Activated gamma-delta T cell treated with Interleukin-2 at 50 U/mL for 16 hours (primary cell): ENCODE data around the gene VCP.
A peak's percentile ranks its signal among the peaks of the same experiment; 100 is the strongest.

Source experiments
- DNase-seq: peaks from one replicate; pipeline ENCODE4 v3.0.0-alpha.2; 2020

The VCP gene

DNA sequence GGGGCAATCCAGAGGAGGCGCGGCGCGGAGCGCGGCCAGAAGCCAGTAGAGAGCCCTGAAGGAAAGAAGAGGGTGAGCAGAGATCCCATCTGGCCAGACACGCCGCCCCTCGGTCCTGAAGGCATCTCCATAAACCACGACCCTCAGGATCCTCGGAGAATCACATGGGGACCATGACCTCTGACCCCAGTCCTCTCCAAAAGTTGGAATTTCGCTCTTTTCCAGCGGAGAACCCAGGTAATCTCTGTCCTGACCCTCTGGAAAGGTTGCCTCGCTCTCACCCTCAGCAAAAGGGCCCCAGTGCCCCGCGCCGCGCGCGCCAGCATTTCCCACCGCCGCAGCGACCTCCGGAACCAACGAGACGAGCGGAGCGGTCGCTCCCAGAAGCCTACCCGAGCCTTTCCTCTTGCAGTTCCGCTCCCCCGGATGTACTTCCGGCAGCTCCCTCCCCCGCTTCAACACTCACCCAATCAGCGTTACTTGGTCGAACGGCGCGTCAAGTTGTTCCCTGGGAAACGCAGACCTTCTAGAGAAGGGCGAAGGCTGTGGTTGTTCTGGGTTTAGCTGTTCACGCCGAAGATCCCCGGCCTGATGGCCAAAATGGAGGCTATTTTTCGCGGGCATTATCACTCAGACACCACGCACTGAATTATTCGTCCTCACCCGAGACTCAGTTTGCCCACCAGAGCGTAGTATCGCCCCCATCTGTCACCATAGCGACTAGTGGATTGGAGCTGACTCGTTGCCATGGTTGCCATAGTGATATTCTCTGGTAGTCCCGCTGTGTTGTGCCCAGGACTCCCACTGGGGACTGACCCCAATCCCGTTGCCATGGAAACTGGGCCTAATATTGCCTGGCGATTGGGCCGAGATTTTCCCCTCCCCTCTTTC lies 30.6 kb upstream of the VCP start, which contains the start of gene STOML2:
Gene STOML2, minus strand, starts transcription at position 363 of the 891 bp plus-strand sequence. Its CDS starts 37 bp downstream, at position 326.
- DNase-seq: peak; percentile 92

DNA sequence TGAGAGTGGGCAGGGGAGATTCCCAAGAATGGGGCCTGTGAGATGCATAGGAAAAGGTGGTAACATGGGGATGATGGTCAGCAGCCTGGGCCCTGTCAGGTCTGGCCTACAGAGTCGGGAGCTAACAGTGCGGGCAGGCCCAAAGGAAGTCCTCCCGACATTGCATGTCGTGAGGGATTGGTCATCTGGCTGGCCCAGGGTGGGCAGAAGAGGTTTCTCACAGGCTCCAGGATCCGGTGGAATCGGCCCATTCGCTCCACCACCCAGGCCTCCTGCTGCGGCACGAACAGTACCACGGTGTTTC lies 30.0 kb upstream of the VCP start:
- no peak for DNase-seq

DNA sequence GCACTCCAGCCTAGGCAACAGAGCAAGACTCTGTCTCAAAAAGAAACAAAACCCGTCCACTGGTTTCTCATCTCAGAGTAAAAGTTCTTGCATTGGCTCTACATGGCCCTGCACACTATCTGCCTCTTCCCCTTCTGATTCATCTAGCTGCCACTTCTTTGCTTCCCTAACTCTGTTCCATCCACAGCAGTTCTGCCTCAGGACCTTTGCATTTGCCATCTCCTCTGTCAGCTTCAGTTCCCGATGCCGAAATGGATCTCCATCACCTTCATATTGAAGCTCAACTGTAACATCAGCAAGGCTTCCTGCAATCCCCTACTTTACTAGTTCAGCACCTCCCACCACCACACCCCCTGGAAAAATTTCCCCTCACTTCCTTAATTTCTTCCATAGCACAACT lies 25.1 kb upstream of the VCP start:
- no peak for DNase-seq

DNA sequence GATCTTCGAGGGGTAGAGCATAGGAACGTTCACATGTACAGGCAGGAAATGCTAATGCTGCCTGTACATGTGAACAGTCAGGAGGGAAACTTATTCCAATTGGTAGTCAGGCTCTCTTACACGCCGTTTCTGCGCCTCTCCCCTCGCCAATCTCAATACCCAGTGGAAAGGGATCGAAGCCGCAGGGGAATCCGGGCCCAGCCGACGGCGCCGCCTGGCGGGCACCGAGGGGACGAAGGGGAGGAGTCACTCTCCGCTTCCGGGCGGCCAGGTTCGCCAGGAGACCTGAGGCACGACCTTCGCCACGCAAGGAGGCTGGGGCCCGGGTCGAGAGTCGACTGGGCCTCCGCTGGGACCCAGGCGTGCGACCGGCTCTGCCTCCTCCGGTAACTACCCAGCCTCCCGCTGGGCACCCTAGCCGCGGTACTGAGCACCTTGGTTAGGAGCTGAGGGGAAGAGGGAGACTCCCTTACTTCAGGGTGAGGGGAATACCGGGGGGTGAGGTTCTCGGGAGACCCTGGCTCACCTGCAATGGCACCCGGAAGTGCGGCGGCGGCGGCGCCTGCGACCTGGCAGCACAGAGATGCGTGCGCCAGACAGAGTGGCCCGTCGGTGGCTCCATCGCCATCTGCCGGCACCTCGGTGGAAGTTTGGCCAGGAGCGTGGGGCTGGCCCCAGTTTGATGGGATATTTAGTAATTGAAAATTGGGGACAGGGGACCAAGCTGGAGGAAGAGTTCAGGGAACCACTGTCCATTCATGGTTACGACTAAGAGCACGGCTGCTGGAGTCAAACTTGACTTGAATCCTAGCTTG lies 23.8 kb upstream of the VCP start, which contains the start of gene PIGO:
Gene PIGO, minus strand, starts transcription at position 557 of the 815 bp plus-strand sequence. CDS start 1,026 bp downstream, outside the sequence.
- peak; percentile 87 for DNase-seq

DNA sequence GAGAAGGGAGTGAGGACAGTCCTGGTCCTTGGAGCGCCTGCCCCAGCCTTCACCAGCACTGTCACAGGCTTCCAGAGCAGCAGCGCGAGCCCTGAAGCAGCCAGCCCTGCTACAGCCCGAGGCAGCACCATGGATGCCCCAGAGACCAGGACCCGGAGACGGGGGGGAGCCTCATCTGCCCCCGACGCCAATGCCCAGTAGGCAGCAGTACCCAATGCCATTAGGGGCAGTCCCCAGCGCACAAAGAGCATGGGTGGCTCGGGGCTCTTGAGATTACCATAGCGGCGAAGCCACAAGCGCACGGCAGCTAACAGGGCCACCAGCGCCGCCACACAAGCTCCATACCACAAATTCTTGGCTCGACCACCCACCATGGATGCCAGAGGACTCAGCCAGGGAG lies 19.1 kb upstream of the VCP start:
- no peak for DNase-seq

DNA sequence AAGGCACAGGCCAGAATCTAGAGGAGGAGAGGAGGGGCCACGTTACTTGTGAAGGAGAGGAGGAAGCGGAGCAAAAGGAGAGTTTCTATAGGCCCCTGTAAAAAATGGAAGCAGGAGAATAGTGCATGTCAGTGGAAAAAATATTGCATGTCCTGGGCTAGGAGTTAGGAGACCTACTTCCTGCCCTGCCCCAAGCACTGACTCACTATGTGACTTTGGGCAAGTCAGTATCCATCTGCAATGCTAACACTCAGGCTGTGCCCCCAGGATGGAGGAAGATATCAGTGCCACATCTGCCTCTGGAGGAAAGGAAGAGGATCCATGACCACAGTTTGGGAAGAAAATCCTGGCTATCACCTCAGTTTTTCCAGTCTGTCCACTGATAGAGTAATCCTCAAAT lies 17.0 kb upstream of the VCP start:
- no peak for DNase-seq

DNA sequence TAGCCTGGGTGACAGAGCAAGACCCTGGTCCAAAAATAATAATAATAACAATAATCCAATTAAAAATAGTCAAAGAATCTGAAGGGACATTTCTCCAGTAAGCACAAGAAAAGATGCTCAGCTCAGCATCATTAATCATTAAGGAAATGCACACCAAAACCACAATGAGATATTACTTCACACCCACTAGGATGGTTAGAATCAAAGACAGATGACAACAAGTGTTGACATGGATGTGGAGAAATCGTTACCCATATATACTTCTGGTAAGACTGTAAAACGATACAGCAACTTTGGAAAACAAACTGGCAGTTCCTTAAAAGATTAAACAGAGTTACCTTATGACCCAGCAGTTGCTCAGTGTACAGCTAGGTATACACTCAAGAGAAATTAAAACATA lies 12.7 kb upstream of the VCP start:
- DNase-seq: no peak

DNA sequence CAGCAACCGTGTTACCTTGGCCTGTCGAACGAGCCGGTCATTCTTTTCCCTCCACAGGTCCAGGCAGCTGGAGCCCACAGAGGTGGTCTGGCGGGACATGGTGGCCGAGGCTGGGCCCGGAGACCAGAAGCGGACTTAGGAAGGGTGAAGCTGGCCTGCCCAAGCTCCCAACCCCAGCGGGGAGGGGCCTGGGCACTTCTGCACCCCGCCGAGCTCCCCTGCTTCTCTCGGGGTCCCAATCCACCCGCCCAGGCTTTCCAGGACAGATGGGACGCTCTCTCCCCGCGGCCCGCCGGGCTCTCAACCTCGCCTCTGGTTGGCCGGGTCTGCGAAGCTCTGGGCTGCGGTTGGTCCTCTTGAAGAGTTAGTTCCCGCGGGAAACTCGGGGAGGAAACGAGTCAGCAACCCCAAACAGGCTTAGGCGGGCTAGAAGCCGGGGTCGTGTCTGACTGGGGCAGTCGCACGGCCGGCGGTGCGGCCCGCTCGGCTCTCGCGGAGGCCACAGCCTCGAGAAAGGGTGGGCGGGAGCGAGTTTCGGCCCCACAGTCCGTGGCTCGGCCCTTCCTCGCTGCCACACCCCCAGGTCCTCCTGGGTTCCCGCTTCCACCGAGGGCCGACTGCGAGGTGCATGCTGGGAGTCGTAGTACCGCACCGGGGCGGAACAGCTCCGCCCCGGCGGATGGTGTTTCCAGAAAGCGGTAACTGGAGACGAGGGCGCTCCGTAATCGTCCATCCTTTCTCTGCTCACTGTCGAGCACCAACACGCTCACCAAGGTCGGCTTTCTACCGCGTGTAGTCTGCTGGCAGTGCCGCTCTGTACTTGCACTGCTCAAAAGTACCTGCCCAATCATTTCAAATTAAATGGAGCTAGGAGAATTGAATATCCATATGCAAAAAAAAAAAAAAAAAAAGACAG lies 7.3 kb upstream of the VCP start, which contains the start of gene FANCG:
Gene FANCG, minus strand, starts transcription at position 517 of the 916 bp plus-strand sequence. Its CDS starts 418 bp downstream, at position 99.
- peak; percentile 73 for DNase-seq

DNA sequence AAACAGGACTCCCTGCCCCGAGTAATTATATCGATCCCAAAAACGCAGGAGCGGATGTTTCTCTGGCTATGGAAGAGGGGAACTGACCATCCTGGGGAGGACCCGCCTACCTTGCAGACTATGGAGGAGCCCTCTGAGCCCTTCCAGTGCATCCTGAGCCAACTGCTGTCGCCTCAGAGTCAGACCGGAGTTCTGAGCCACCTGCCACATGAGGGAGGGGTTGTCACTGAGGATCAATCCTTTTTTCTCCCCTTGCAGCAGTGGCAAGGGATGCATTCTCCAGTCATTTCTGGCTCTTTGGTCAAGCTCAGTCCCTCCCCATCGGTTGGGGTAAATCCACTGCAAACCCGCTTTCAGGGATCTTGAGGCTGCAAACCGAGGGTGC lies 6.6 kb upstream of the VCP start:
- no peak for DNase-seq

DNA sequence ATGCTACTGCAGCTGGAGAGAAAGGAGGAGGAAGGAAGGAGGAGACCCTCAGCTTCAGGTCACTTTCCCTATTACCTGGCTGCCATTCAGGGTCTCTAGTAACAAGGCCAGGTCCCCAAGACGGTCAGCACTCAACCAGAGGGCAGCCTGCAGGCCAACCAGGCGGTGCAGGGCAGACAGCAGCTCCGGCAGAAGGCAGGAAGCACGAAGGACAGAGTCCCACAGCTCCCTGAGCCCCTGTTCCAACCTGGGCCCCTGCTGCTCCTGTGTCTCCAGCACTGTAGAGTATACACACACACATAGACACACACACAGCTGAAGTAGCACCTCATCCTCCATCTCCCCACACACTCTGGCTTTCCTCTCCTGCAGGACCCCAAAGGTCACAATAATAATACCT lies 5.6 kb upstream of the VCP start:
- DNase-seq: no peak

DNA sequence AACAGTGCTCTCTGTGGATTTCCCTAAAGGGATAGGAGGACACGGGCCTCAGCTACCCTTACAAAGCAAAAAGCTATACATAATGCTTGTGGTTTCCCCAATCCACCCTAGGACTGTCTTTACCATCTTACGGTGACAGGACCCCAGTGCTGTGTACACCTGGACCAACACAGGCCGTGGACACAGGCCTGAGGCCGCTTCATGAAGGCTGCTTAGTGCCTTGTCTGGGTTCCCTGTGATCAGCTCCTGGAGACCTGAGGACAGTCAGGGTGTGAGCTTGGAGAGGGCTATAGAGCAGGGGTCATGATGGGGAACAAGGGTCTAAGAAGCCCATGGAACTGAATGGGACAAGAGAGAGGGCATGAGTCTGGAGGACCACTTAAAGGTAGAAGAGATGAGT lies 4.4 kb upstream of the VCP start:
- DNase-seq: no peak

DNA sequence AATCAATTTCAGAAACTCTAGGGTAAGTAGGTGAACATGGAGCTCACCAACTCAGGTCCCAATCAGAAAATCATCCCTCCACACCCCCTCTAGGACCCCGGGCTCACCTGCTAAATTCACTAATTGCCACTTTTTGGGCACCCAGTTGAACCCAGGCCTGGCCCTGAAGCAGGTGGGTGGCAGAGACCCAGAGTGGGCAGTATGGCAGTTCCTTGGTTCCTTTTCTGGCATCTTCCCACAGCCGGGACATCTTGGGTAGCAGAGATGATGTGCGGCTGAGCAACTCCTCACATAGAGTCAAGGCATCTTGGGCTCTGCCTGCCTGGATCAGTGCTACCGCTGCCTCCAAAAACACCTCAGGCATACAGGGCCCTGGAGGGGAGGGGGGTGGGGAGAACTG lies 2.9 kb upstream of the VCP start:
- DNase-seq: no peak

DNA sequence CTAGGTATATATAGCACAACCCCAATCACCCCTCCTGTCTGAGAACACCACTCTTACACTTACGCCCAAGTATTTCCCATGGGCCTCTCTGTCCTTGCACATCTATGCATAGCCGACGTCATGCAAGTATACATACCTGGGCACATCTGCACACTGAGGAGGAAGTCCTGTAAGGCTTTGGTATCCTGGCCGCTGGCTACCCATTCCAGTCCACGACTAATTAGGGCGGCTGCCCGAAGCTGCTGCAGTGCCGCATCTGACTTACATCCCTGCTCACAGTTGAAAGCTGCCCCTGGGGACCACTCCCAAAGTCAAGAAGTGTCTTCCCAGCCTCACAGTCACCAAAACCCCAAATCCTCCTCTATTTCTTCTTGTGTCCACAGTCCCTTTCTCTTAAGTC lies 2.4 kb upstream of the VCP start:
- no peak for DNase-seq

DNA sequence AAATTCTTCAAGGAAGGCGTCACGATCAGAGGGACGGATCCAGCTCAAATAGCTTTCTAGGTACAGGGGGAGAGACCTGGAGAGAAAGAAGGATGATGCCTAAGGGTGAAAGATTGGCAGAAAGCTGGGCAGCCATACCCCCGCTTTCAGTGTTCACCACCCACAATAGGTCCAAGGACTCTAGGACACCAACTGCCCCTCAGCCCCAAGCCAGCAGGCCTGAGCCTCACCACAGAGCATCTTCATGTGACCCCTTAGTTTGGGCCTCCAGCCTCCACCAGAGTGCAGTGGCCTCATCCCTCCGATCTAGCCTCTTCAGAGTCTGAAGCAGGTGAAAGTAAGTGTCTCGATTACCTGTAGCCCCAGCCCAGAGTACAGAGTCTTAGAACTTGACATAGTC lies 1.7 kb upstream of the VCP start:
- DNase-seq: no peak

DNA sequence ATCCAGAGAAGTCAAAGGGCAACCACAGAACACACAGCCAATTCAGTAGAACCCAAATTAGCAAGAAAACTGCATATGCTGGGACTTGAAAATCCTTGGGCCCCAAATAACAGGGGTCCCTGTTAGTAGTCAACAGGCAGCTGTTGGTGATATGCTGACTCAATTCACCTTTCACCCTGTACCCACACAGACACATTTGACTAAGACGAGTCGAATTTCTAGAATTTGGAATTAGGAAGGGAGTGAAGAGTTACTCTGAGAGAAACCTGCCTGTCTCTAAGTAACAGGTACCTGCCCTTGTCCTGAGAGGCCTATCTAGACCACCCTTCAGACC lies 821 bp upstream of the VCP start:
- no peak for DNase-seq

DNA sequence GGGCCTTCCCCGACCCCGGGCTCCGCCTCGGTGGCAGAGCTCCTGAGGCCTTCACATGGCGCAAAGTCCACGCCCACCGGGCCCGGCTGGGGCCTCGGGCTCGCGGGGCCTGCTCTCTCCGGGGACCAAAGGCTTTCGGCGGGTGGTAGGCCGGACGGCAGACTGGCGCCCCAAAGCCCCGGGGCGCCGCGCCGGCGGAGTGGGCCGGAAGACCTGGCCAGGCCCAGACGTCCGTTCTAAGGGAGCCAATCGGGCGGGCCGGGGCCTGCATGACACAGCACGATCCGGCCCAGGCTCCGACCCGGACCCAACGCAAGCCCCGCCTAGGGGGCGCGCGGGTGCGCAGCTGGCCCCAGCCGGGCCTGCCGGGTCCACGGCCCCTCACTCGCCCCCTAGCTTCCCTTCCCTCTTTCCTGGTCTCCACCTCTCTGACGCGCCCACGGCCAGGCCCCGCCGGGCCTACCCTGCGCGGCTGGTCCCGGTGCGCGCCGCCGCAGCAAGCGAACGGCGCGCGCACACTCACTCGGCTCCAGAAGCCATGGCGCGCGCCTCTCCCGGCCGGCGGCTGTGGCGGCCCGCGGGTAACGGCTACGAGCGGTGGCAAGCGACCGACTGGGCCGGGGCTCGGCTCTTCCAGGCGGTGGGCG lies 488 bp downstream of the VCP start:
- peak; percentile 66 for DNase-seq

DNA sequence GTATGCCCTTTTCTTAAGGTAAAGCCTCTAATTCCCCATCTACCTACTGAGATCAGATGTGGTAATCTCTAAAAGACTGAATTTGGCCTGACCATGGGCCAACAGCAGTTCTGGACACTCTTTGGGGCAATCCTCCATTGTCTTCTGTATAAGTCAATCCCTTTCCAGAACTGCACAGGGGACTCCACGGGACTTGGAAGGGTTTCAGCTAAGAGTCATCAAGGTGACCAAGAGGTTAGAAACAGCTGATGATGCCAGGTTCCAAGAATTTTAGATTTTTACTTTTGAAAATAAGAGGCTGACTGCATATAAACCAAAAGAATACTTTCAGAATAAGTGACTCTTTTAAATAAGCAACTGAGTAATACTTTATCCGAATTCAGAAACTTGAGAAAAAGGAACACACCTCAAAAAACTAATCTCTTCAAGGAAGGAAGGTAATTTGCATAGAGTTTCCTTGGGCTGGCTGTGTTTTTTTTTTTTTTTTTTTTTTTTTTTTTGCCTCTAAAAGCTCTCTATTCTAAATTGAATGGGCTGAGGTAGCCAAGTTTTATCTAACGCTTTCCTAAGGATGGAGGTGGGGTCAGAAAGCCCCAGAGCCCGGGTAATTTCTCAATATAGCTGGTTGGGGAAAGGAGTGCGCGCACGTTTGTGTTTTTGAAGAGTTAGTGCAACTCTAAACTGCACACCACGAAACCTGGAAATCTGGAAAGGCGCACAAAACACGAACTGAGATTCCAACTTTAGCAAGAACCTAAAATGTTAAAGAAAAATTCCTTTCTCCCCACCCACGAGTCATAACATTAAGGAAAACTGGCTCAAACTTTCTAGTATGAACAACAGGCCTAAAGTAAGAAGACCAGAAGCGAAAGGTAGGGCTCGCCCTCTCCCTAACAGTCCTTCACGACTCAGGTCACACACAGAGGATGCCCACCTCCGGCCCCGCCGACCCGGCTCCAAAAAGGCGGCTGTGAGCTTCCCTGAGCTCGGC lies 1.3 kb downstream of the VCP start:
- DNase-seq: no peak

DNA sequence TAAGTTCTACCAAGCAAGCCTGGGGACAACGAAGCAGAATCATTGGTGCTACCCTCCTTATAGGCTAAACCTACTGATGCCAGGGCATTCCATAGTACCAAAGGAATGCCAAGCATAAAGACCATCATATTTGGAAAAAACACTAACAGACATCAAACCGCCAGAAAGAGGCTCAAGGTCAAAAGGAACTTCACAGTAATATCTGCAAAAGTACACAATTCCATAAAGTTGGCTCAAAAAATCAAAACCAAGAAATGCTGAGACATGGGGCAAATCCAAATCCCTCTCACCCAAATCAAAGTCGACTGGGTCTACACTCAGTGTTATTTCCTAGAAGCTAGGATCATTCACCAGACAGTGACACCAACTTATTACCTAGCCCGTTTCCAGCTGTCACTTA lies 3.4 kb downstream of the VCP start:
- no peak for DNase-seq

DNA sequence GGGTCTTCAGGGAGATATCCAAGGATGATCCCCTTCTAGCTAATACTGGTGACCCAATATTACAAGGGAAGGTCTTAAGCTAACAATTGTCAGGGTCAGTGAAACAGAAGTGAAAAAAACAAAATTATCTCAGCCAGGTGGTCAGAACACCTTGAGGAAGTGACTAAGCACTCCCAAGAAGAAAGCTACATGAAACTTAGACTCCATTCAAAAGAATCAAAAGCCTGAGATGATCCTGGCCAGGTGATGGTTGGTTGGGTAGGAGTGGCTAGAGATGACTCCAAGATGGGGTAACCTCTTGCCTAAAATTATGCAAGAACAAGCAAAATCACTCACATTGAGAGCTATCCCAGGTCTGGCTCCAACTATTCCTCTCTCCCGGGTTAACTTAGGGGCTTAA lies 5.4 kb downstream of the VCP start:
- no peak for DNase-seq

DNA sequence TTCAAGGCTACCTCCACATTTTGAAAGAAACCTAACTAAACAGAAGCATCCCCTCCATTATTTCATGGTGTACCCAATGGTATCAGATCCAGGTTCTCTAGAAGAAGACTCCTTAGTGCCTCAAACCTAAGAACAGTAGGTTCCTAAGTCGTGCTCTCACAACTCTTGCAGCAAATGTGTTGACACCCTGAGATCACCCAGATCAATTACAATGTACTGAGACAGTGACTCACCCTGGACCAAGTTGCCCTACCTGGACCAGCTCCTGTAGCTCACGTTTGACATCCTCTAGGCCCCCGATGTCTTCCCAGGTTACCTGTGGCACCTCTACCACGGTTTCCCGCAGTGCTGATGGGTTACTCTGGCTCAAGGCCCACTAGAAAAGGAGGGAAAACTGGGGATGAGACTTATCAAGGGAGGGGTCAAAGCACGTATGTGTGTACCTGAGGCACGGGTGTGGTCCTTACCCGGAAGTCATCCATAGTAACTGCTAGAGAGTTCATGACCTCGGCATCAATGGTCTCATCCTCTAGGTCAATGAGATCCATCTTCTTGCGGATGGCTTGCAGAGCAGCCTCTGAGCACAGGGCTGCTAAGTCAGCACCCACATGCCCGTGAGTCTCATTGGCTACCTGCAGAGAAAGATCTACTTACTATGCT lies 11.7 kb downstream of the VCP start:
- no peak for DNase-seq

DNA sequence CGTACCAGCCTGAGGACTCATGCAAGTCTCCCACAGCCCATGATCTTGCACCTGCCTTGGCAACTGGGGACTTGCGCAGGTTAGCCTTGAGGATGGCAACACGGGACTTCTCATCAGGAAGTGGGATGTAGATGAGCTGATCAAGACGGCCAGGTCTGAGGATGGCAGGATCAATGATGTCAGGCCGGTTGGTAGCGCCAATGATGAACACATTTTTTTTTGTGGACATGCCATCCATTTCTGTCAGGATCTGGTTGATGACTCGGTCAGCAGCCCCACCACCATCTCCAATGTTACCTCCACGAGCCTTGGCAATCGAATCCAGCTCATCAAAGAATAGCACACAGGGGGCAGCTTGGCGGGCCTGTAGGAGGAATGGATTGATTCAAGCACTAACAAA lies 13.0 kb downstream of the VCP start:
- no peak for DNase-seq
